Spleen (tissue), 7 donors: ENCODE results near the gene CMSS1.

Experiments
- CTCF ChIP-seq, 11 experiments: fragments of 200-600 bp in 7 of 11; fragments of 450-650 bp in 4 of 11; sonication (generic) in 4 of 11; IDR thresholded peaks in 8 of 11; conservative IDR thresholded peaks in 3 of 11; 1 replicate in 7 of 11; 2 replicates in 4 of 11; pipeline versions ENCODE4 v1.4.0 to v1.8.0; 2016 to 2021; ENCODE audit warnings: antibody characterized with exemption in 11 of 11, inconsistent platforms in 4 of 11, mild to moderate bottlenecking in 1 of 11
- POLR2A ChIP-seq, 3 donors: fragments of 450-650 bp; IDR thresholded peaks; one replicate each; pipeline ENCODE4 v1.5.1; 2017; ENCODE audit warnings: antibody characterized with exemption in 3 of 3, mild to moderate bottlenecking in 1 of 3
- POLR2AphosphoS5 ChIP-seq, 3 donors: sonication (generic); formaldehyde crosslinking; IDR thresholded peaks; one replicate each; pipeline ENCODE4 v1.5.1; 2017; ENCODE audit warnings: antibody characterized with exemption in 3 of 3
- donor health status: DM: no; HTN: no; CAD: no; lungs with moderate emphysema.
- donor health status: DM: no; HTN: no; CAD: no.
- donor health status: DM: no; HTN: no; CAD: no.

- TF ChIP-seq CTCF (IDR thresholded peaks at IDR 0.05 in 8 of 11, conservative IDR thresholded peaks at IDR 0.05 in 3 of 11) (no peak), POLR2AphosphoS5 (IDR thresholded peaks at IDR 0.05) (no peak), POLR2A (IDR thresholded peaks at IDR 0.05) (no peak)
Measured at GRCh38 chr3:100084100-100084806, 266.6 kb downstream of the CMSS1 start.
